ENCODE results near the gene CACNA1D.

DNA sequence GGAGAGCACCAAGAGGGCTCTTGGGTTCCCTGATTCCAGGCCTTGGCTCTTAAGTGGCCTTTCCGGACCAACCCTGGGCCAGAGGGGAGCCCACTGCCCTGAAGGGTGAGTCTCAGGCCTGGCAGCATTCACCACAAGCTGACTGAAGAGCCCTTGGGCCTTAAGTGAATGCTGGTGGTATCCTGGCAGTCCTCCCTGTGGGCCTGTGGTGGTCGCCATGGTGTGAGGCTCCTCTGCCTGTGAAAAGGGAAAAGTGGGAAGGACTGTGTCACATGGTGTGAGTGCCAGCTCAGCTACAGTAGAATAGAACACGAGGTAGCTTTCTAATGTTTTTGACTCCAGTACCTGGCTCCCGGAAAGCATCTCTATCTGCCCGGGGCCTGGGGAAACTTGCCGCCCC is 336.5 kb downstream of the CACNA1D start:
- TF ChIP-seq GATA2 (IDR thresholded peaks at IDR 0.05; ENCODE audit: low read depth, low read length) (no peak), GATA3 (IDR thresholded peaks at IDR 0.05; ENCODE audit: low read depth, low read length) (no peak)

All from SH-SY5Y (cell line).